ENCODE measurements around the gene PPP1R3D. TPM values are rescaled to one million over a fixed set of nuclear protein-coding genes. Genes with fewer than 3 reads are reported as not detected.
A peak's percentile ranks its signal among the peaks of the same experiment; 100 is the strongest.
"Not testable (repeated sequence)": the region's sequence is repeated elsewhere in the genome, so short reads cannot be mapped to it uniquely, and the experiment has no call there.

The PPP1R3D gene
- total RNA-seq, 1 experiment from 2014 or later = 2.4 TPM

DNA sequence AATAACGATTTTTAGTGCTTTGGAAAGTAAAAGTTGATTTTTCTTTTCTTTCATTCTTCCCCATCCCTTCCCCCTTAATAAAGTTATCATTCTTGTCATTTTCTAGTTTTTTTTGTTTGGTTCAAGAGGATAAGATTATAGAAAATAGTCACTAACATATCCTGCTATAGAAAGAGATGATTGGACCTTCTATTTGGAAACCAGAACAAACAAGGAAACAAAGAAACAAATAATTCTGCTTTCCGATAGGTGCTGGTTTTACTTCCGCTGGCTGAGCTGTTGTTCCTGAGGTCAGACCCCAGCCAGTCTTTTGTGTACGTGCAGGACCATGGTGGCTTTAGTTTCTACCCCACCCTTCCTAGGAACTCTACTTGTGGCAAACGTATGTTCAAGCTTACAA is 18.0 kb upstream of the PPP1R3D start, which contains the start of gene CDH26:
TSS of gene CDH26 (plus strand) at position 301 of the 400 bp plus-strand sequence. CDS start 304 bp downstream, outside the sequence.
- no TSS peak for BruUV-seq (replicated peaks)
- intact Hi-C loops (cut with micrococcal nuclease) = no loop called here
- no peak for DNase-seq (ENCODE audit: unreplicated experiment)
- H3K9me3 Mint-ChIP-seq (ENCODE audit: unreplicated experiment) = no peaks in the 10 kb centered on the region
- POLR2A ChIA-PET = interaction anchor here (1.0 to 1.2 kb wide), 2 partner anchors 12 to 16 kb away, joined by 3 to 5 read pairs; no protein-coding TSS in a partner anchor
- CTCF ChIA-PET = interaction anchor here (0.7 to 22.6 kb wide), 7 partner anchors 8 to 387 kb away, joined by 3 to 360 read pairs (median 3); no protein-coding TSS in a partner anchor
- H3K36me3 Mint-ChIP-seq (ENCODE audit: insufficient read depth, unreplicated experiment) = no peaks in the 10 kb centered on the region
- peaks cover 12% of the 10 kb centered on the region for H3K4me1 Mint-ChIP-seq (ENCODE audit: insufficient read depth, unreplicated experiment)
- TF ChIP-seq, protein P1, sequence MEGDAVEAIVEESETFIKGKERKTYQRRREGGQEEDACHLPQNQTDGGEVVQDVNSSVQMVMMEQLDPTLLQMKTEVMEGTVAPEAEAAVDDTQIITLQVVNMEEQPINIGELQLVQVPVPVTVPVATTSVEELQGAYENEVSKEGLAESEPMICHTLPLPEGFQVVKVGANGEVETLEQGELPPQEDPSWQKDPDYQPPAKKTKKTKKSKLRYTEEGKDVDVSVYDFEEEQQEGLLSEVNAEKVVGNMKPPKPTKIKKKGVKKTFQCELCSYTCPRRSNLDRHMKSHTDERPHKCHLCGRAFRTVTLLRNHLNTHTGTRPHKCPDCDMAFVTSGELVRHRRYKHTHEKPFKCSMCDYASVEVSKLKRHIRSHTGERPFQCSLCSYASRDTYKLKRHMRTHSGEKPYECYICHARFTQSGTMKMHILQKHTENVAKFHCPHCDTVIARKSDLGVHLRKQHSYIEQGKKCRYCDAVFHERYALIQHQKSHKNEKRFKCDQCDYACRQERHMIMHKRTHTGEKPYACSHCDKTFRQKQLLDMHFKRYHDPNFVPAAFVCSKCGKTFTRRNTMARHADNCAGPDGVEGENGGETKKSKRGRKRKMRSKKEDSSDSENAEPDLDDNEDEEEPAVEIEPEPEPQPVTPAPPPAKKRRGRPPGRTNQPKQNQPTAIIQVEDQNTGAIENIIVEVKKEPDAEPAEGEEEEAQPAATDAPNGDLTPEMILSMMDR (IDR thresholded peaks at IDR 0.05; ENCODE audit: unreplicated experiment) = no peak
- no peak within 1 kb of the TSS for H3K4me3 Mint-ChIP-seq (ENCODE audit: unreplicated experiment)
- H3K27ac Mint-ChIP-seq (ENCODE audit: low read depth, unreplicated experiment) = no peak within 1 kb of the TSS
- H3K27me3 Mint-ChIP-seq (ENCODE audit: insufficient read depth, unreplicated experiment) = no peaks in the 10 kb centered on the region

DNA sequence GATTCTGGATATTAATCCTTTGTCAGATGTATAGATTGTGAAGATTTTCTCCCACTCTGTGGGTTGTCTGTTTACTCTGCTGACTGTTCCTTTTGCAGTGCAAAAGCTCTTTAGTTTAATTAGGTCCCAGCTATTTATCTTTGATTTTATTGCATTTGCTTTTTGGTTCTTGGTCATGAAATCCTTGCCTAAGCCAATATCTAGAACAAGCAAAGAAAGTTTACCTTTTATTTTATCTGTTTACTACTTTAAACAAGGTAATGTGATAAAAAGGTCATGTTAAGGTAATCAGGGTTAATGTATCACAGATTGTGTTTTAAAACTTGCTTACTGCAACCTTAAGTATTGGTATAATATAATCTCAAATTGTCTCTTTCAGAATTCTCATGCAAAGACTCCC is 17.5 kb upstream of the PPP1R3D start:
- BruUV-seq (replicated peaks); H3K4me3 Mint-ChIP-seq (ENCODE audit: unreplicated experiment); DNase-seq (ENCODE audit: unreplicated experiment); H3K27ac Mint-ChIP-seq (ENCODE audit: low read depth, unreplicated experiment); H3K36me3 Mint-ChIP-seq (ENCODE audit: insufficient read depth, unreplicated experiment); H3K9me3 Mint-ChIP-seq (ENCODE audit: unreplicated experiment); intact Hi-C loops (cut with micrococcal nuclease); H3K27me3 Mint-ChIP-seq (ENCODE audit: insufficient read depth, unreplicated experiment): not testable (repeated sequence)
- ChIA-PET CTCF (interaction anchor here (0.6 to 22.6 kb wide), 5 partner anchors 16 to 443 kb away, joined by 3 to 360 read pairs (median 3); no protein-coding TSS in a partner anchor), POLR2A (interaction anchor here (1.0 kb wide), 1 partner anchor 16 kb away, joined by 5 read pairs; no protein-coding TSS in a partner anchor)
- H3K4me1 Mint-ChIP-seq (ENCODE audit: insufficient read depth, unreplicated experiment) = peaks cover 12% of the 10 kb centered on the region

DNA sequence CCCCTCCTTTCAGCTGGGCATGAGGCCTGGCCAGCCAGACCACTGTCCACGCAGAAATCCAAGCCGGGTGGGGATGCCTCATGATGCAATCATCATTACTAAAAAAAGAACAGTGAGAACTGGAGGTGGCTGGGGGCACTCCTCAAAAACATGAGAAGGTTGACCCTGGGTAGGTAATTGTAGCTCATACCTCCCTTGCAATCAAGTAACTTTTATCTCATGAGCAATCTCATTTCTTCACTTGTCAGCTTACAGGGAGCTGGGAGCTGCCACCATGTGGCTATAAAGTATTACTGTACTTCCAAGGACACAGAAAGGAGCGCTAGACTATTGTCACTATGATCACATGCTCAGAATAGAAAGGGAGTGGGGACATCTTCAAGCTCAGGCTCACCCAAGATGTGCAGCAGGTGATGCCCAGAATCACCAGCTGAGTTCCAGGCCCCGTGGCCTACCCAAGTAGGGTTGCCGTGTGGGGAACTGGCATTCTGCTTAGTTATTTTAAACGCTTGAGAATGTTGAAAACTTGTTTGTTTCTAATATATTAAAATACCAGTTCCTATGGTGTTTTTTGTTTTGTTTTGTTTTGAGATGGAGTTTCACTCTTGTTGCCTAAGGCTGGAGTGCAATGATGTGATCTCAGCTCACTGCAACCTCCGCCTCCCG is 15.2 kb upstream of the PPP1R3D start:
- Mint-ChIP-seq H3K27ac (ENCODE audit: low read depth, unreplicated experiment) (no peak overlapping the region), H3K4me1 (ENCODE audit: insufficient read depth, unreplicated experiment) (no peaks in the 10 kb centered on the region), H3K27me3 (ENCODE audit: insufficient read depth, unreplicated experiment) (no peaks in the 10 kb centered on the region), H3K9me3 (ENCODE audit: unreplicated experiment) (no peaks in the 10 kb centered on the region), H3K4me3 (ENCODE audit: unreplicated experiment) (no peak overlapping the region), H3K36me3 (ENCODE audit: insufficient read depth, unreplicated experiment) (no peaks in the 10 kb centered on the region)
- intact Hi-C loops (cut with micrococcal nuclease) = no loop called here
- BruUV-seq (replicated peaks) = no TSS peak
- ChIA-PET CTCF (interaction anchor here (0.6 to 22.6 kb wide), 27 partner anchors 8 to 1842 kb away, joined by 3 to 360 read pairs (median 4); no protein-coding TSS in a partner anchor), POLR2A (interaction anchor here (0.7 to 2.2 kb wide), 5 partner anchors 15 to 85 kb away, joined by 3 to 13 read pairs (median 4); partner anchors contain the start of genes FAM217B and PPP1R3D)
- TF ChIP-seq, protein P1 (IDR thresholded peaks at IDR 0.05; ENCODE audit: unreplicated experiment) = peak; percentile 10
- no peak for DNase-seq (ENCODE audit: unreplicated experiment)

DNA sequence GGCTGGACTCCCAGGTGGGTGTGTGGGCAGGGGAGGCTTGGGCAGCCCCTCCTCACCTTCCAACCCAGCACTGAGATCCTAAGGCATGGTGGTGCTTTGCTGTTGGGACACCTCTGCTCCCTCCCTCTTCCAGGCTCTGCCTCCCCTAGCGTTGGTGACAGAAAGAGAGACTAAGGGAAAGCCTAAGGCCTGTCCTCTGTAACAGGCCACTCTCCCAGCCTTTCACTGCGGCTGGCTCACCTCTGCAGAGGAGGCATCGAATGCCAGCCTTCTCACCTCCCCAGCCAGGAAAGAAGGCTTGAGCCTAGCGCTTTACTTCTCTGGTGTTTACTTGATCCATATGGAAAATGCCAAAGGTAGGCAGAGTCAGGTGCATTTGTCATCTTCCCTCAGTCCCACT is 14.6 kb upstream of the PPP1R3D start:
- no peak overlapping the region for H3K27ac Mint-ChIP-seq (ENCODE audit: low read depth, unreplicated experiment)
- H3K4me1 Mint-ChIP-seq (ENCODE audit: insufficient read depth, unreplicated experiment) = no peaks in the 10 kb centered on the region
- H3K27me3 Mint-ChIP-seq (ENCODE audit: insufficient read depth, unreplicated experiment) = no peaks in the 10 kb centered on the region
- no TSS peak for BruUV-seq (replicated peaks)
- no peaks in the 10 kb centered on the region for H3K9me3 Mint-ChIP-seq (ENCODE audit: unreplicated experiment)
- intact Hi-C loops (cut with micrococcal nuclease) = no loop called here
- ChIA-PET CTCF (interaction anchor here (0.6 to 22.6 kb wide), 18 partner anchors 9 to 295 kb away, joined by 3 to 360 read pairs (median 4); no protein-coding TSS in a partner anchor), POLR2A (interaction anchor here (0.9 to 7.0 kb wide), 5 partner anchors 14 to 86 kb away, joined by 3 to 45 read pairs (median 6); partner anchors contain the start of genes FAM217B and PPP1R3D)
- TF ChIP-seq, protein P1 (IDR thresholded peaks at IDR 0.05; ENCODE audit: unreplicated experiment) = no peak
- H3K4me3 Mint-ChIP-seq (ENCODE audit: unreplicated experiment) = no peak overlapping the region
- no peaks in the 10 kb centered on the region for H3K36me3 Mint-ChIP-seq (ENCODE audit: insufficient read depth, unreplicated experiment)
- no peak for DNase-seq (ENCODE audit: unreplicated experiment)

All from MCF 10A (cell line).